H1 (cell line): Measurements from ENCODE around the gene USP49. TPM values are rescaled to one million over a fixed set of nuclear protein-coding genes. Genes with fewer than 3 reads are reported as not detected.

Experiments
- CTCF ChIA-PET: fragments of 300-600 bp; sonication (Branson Sonifier 250); formaldehyde crosslinking; loops from one replicate; lab custom pipeline; 2021; ENCODE audit not compliant: partially characterized antibody; lab: Charles Lee
- POLR2A ChIA-PET: fragments of 300-600 bp; sonication (Branson Sonifier 250); formaldehyde crosslinking; loops from one replicate; lab custom pipeline; 2021; ENCODE audit warnings: inconsistent platforms; ENCODE audit not compliant: partially characterized antibody; lab: Charles Lee
- DNase-seq, 2 experiments: peaks; one replicate each; pipeline versions ENCODE4 v3.0.0 to v3.0.0-alpha.2; 2010 to 2022; ENCODE audit warnings: low spot score in 2 of 2, low read depth in 1 of 2, mixed read lengths in 1 of 2
- FAIRE-seq: peaks from 2 replicates; lab custom pipeline; 2011; peaks lifted over from hg19 to GRCh38; lab: Jason Lieb, UNC
- H2AFZ ChIP-seq: 2 replicates; pipeline ENCODE4 v1.8.1; 2012; ENCODE audit warnings: low read length, inconsistent platforms
- H2AK5ac ChIP-seq: 2 replicates; pipeline ENCODE4 v1.6.1; 2013; ENCODE audit warnings: low read depth, low read length
- H2BK120ac ChIP-seq: replicated peaks from 2 replicates; pipeline ENCODE3; 2013; ENCODE audit warnings: low read depth, low read length, inconsistent platforms
- H2BK12ac ChIP-seq: 2 replicates; pipeline ENCODE4 v1.6.1; 2013; ENCODE audit warnings: low read depth, low read length
- H2BK15ac ChIP-seq: 2 replicates; pipeline ENCODE4 v1.6.1; 2013; ENCODE audit warnings: low read length
- H2BK20ac ChIP-seq: 2 replicates; pipeline ENCODE4 v1.6.1; 2013; ENCODE audit warnings: low read length
- H2BK5ac ChIP-seq: 2 replicates; pipeline ENCODE4 v1.6.1; 2013; ENCODE audit warnings: low read depth, low read length
- H3K14ac ChIP-seq: 2 replicates; pipeline ENCODE4 v1.6.1; 2013; ENCODE audit warnings: inconsistent platforms; ENCODE audit not compliant: insufficient read length
- H3K18ac ChIP-seq: 2 replicates; pipeline ENCODE4 v1.6.1; 2013; ENCODE audit warnings: low read length; ENCODE audit errors: extremely low read depth
- H3K23ac ChIP-seq: 2 replicates; pipeline ENCODE4 v1.6.1; 2013; ENCODE audit warnings: inconsistent platforms; ENCODE audit not compliant: insufficient read length
- H3K23me2 ChIP-seq: 2 replicates; pipeline ENCODE4 v1.6.1; 2013; ENCODE audit warnings: low read depth, low read length
- H3K27ac ChIP-seq: 2 replicates; pipeline ENCODE4 v1.6.1; 2011; ENCODE audit warnings: low read depth, low read length, inconsistent platforms
- H3K27me3 ChIP-seq, 4 experiments: replicated peaks in 1 of 4; 1 replicate in 1 of 4; 2 replicates in 3 of 4; pipeline versions ENCODE4 v1.6.1 to v1.8.1; 2011 to 2013; ENCODE audit warnings: low read length in 3 of 4, mild to moderate bottlenecking in 3 of 4, inconsistent platforms in 2 of 4, mixed read lengths in 2 of 4, moderate library complexity in 1 of 4; ENCODE audit not compliant: control insufficient read depth in 3 of 4, insufficient read depth in 3 of 4; ENCODE audit errors: extremely low read depth in 1 of 4
- H3K36me3 ChIP-seq, 4 experiments: 2 replicates each; pipeline versions ENCODE4 v1.6.1 to v1.8.1; 2011 to 2013; ENCODE audit warnings: mild to moderate bottlenecking in 4 of 4, low read length in 3 of 4, moderate library complexity in 2 of 4, control low read depth in 1 of 4, inconsistent platforms in 1 of 4; ENCODE audit not compliant: insufficient read depth in 4 of 4, control insufficient read depth in 2 of 4
- H3K4ac ChIP-seq: replicated peaks from 2 replicates; pipeline ENCODE3; 2013; ENCODE audit warnings: low read length, low read depth, mixed read lengths, inconsistent platforms; ENCODE audit not compliant: insufficient read length
- H3K4me1 ChIP-seq, 4 experiments: replicated peaks in 1 of 4; 1 replicate in 1 of 4; 2 replicates in 3 of 4; pipeline versions ENCODE4 v1.6.1 to v1.8.1; 2011 to 2013; ENCODE audit warnings: low read length in 3 of 4, inconsistent platforms in 2 of 4, mixed read lengths in 1 of 4; ENCODE audit not compliant: insufficient read depth in 4 of 4, control insufficient read depth in 3 of 4
- H3K4me2 ChIP-seq, 2 experiments: 2 replicates each; pipeline versions ENCODE4 v1.6.1 to v1.8.1; 2011 to 2013; ENCODE audit warnings: low read depth in 2 of 2, low read length in 2 of 2, control low read depth in 1 of 2, inconsistent platforms in 1 of 2, mild to moderate bottlenecking in 1 of 2; ENCODE audit not compliant: insufficient read depth in 1 of 2
- H3K4me3 ChIP-seq, 4 experiments: fragments of 200-600, 300-600 bp in 1 of 4; sonication (generic), shearing (Covaris generic), sonication (Bioruptor Twin) in 1 of 4; 2 replicates each; pipeline versions ENCODE4 v1.5.1 to v1.8.1; 2011 to 2016; ENCODE audit warnings: low read length in 4 of 4, low read depth in 3 of 4, control low read depth in 2 of 4, inconsistent platforms in 2 of 4, mild to moderate bottlenecking in 2 of 4, mixed read lengths in 1 of 4, moderate library complexity in 1 of 4; ENCODE audit not compliant: insufficient read depth in 2 of 4; ENCODE audit errors: extremely low read depth in 1 of 4
- H3K56ac ChIP-seq: replicated peaks from 2 replicates; pipeline ENCODE3; 2013; ENCODE audit warnings: low read depth, mild to moderate bottlenecking, mixed read lengths, low read length, inconsistent platforms; ENCODE audit not compliant: insufficient read length
- H3K79me1 ChIP-seq: 2 replicates; pipeline ENCODE4 v1.6.1; 2013; ENCODE audit warnings: low read depth, low read length, control low read depth
- H3K79me2 ChIP-seq, 2 experiments: 2 replicates each; pipeline versions ENCODE4 v1.6.1 to v1.8.1; 2012 to 2013; ENCODE audit warnings: low read length in 2 of 2, mild to moderate bottlenecking in 2 of 2, inconsistent platforms in 1 of 2; ENCODE audit not compliant: insufficient read depth in 2 of 2, control insufficient read depth in 1 of 2
- H3K9ac ChIP-seq, 4 experiments: replicated peaks in 1 of 4; 1 replicate in 1 of 4; 2 replicates in 3 of 4; pipeline versions ENCODE4 v1.6.1 to v1.8.1; 2011 to 2013; ENCODE audit warnings: low read depth in 3 of 4, low read length in 3 of 4, control low read depth in 2 of 4, mild to moderate bottlenecking in 2 of 4, moderate library complexity in 2 of 4, inconsistent platforms in 1 of 4; ENCODE audit errors: extremely low read depth in 1 of 4
- H3K9me3 ChIP-seq, 2 experiments: 2 replicates each; pipeline versions ENCODE4 v1.6.1 to v1.8.1; 2012 to 2013; ENCODE audit warnings: mild to moderate bottlenecking in 2 of 2, moderate library complexity in 2 of 2, control low read depth in 1 of 2, inconsistent platforms in 1 of 2, low read depth in 1 of 2, low read length in 1 of 2, mixed read lengths in 1 of 2; ENCODE audit not compliant: insufficient read depth in 2 of 2
- H4K20me1 ChIP-seq, 2 experiments: replicated peaks in 1 of 2; 2 replicates each; pipeline versions ENCODE3 to v1.8.1; 2011 to 2013; ENCODE audit warnings: inconsistent platforms in 2 of 2, low read length in 2 of 2, mild to moderate bottlenecking in 1 of 2; ENCODE audit not compliant: insufficient read depth in 2 of 2, control insufficient read depth in 1 of 2
- H4K5ac ChIP-seq: 2 replicates; pipeline ENCODE4 v1.6.1; 2013; ENCODE audit warnings: low read length, low read depth, mixed read lengths, inconsistent platforms; ENCODE audit not compliant: insufficient read length
- H4K8ac ChIP-seq: 2 replicates; pipeline ENCODE4 v1.8.0; 2013; ENCODE audit warnings: mild to moderate bottlenecking, moderate library complexity, low read length, inconsistent platforms; ENCODE audit not compliant: insufficient read depth; ENCODE audit errors: extremely low read depth
- H4K91ac ChIP-seq: replicated peaks from 2 replicates; pipeline ENCODE3; 2013; ENCODE audit warnings: low read length, mixed read lengths, inconsistent platforms; ENCODE audit not compliant: insufficient read length
- CBX8 ChIP-seq: fragments of 300-800, 300-1000 bp; sonication (generic); IDR thresholded peaks from 2 replicates; pipeline ENCODE4 v1.7.1; 2016; ENCODE audit warnings: low read depth, low read length, borderline replicate concordance
- E2F6 ChIP-seq: IDR thresholded peaks from 2 replicates; pipeline ENCODE4 v1.6.1; 2012; ENCODE audit warnings: inconsistent platforms
- EP300 ChIP-seq, 2 experiments: IDR thresholded peaks; 1 replicate in 1 of 2; 2 replicates in 1 of 2; pipeline ENCODE4 v1.6.1; 2011 to 2012; ENCODE audit warnings: low read depth in 2 of 2, low read length in 2 of 2, mild to moderate bottlenecking in 2 of 2, borderline replicate concordance in 1 of 2, inconsistent platforms in 1 of 2, moderate library complexity in 1 of 2
- FOSL1 ChIP-seq: IDR thresholded peaks from 2 replicates; pipeline ENCODE4 v1.6.1; 2011; ENCODE audit warnings: mild to moderate bottlenecking, low read depth, low read length, moderate library complexity; ENCODE audit not compliant: insufficient read depth
- HDAC2 ChIP-seq, 2 experiments: fragments of 300-600 bp in 1 of 2; sonication (generic) in 1 of 2; IDR thresholded peaks; 2 replicates each; pipeline ENCODE4 v1.6.1; 2011 to 2012; ENCODE audit warnings: low read depth in 2 of 2, low read length in 2 of 2, mild to moderate bottlenecking in 2 of 2, moderate library complexity in 2 of 2, borderline replicate concordance in 1 of 2, inconsistent platforms in 1 of 2
- NRF1 ChIP-seq: IDR thresholded peaks from 2 replicates; pipeline ENCODE4 v1.6.1; 2011; ENCODE audit warnings: mild to moderate bottlenecking, low read depth, low read length, improper control_type of control experiment
- POLR2AphosphoS5 ChIP-seq: IDR thresholded peaks from 2 replicates; pipeline ENCODE4 v1.6.1; 2011; ENCODE audit warnings: low read depth, low read length
- SIX5 ChIP-seq: IDR thresholded peaks from 2 replicates; pipeline ENCODE4 v1.6.1; 2011; ENCODE audit warnings: mild to moderate bottlenecking, low read depth, low read length
- SP1 ChIP-seq: IDR thresholded peaks from 2 replicates; pipeline ENCODE4 v1.6.1; 2011; ENCODE audit warnings: low read depth, low read length
- SP2 ChIP-seq: IDR thresholded peaks from 2 replicates; pipeline ENCODE4 v1.6.1; 2012; ENCODE audit warnings: mild to moderate bottlenecking, low read length, inconsistent platforms
- SP4 ChIP-seq: IDR thresholded peaks from 2 replicates; pipeline ENCODE4 v1.6.1; 2012; ENCODE audit warnings: low read length, inconsistent platforms
- SRF ChIP-seq: IDR thresholded peaks from 2 replicates; pipeline ENCODE4 v1.6.1; 2011; ENCODE audit warnings: mild to moderate bottlenecking, low read depth, low read length, moderate library complexity
- TAF1 ChIP-seq: IDR thresholded peaks from 2 replicates; pipeline ENCODE4 v1.6.1; 2011; ENCODE audit warnings: mild to moderate bottlenecking, low read depth, low read length
- TBP ChIP-seq: IDR thresholded peaks from 2 replicates; pipeline ENCODE4 v1.6.1; 2011; ENCODE audit warnings: low read depth, low read length, improper control_type of control experiment
- WGBS, 2 experiments: shearing (Covaris generic) in 1 of 2; methylation state at CpG; one replicate each; pipeline versions ENCODE4 v1.1.6 to v1.1.7; 2013 to 2015; ENCODE audit warnings: low lambda C conversion rate in 2 of 2, mixed read lengths in 2 of 2, inconsistent platforms in 1 of 2, low coverage in 1 of 2, missing lambda C conversion rate in 1 of 2; ENCODE audit not compliant: insufficient replicate concordance in 2 of 2, insufficient coverage in 1 of 2, insufficient read length in 1 of 2; ENCODE audit errors: extremely low coverage in 1 of 2, missing lambda C conversion rate in 1 of 2; 5-methylcytosine and 5-hydroxymethylcytosine counted together
- polyA plus RNA-seq, 7 experiments: library from polyadenylated mRNA; depleted of rRNA in 3 of 7; stranded (reverse) in 5 of 7; unstranded in 2 of 7; fragments of >200 nt in 5 of 7; fragments of 200-250 nt in 2 of 7; gene quantifications; 1 replicate in 5 of 7; 2 replicates in 1 of 7; 4 replicates in 1 of 7; pipeline versions ENCODE4 v1.2.1 to v1.2.3, GENCODE V29; 2011 to 2013; ENCODE audit warnings: missing spikeins in 2 of 7, mixed read lengths in 2 of 7
- total RNA-seq: library from RNA; stranded (reverse); fragmentation: NEBNext Ultra II Directional; extraction: Animal tissue kit (Norgen Biotek cat#: 25700); gene quantifications from 2 replicates; pipeline ENCODE4 v1.2.1, GENCODE V29; 2021

Gene USP49
- total and polyA plus RNA-seq, 2 of the 8 experiments (the other 6 are each of a cell fraction or from before 2014, with no cell fraction given), result 6.9 to 24.4 TPM

- WGBS, 2 experiments, result 86% methylated on average over 4 of the region's 4 CpGs; no CpG with 5 or more reads in 1 of the 2 experiments
- H3K4ac ChIP-seq, result no peak overlapping the region
- ChIA-PET POLR2A (interaction anchor here (0.9 to 2.5 kb wide), 4 partner anchors 14 to 267 kb away, joined by 3 to 6 read pairs (median 4); no protein-coding TSS in a partner anchor), CTCF (interaction anchor here (1.2 to 2.0 kb wide), 3 partner anchors 10 to 253 kb away, joined by 4 to 7 read pairs (median 6); no protein-coding TSS in a partner anchor)
- H3K27ac ChIP-seq, result no peak overlapping the region
- H3K79me2 ChIP-seq, result peaks cover 0 to 12% of the 10 kb centered on the region in 2 experiments; a peak in 3 of 4 replicates
- no peak overlapping the region for H2AFZ ChIP-seq
- H3K18ac ChIP-seq, result no peak overlapping the region
- no peak overlapping the region for H2BK20ac ChIP-seq
- H4K8ac ChIP-seq, result no peak overlapping the region
- H3K4me3 ChIP-seq, result no peak overlapping the region
- H2BK5ac ChIP-seq, result no peak overlapping the region
- H3K36me3 ChIP-seq, result peaks cover 14 to 57% (median 28%) of the 10 kb centered on the region in 4 experiments; a peak in 7 of 8 replicates
- H3K4me1 ChIP-seq, result no peaks in the 10 kb centered on the region; a peak in 1 of 7 replicates
- no peak overlapping the region for H2AK5ac ChIP-seq
- no peak for FAIRE-seq
- no peak overlapping the region for H4K5ac ChIP-seq
- no peak overlapping the region for H4K91ac ChIP-seq
- H3K27me3 ChIP-seq, result no peaks in the 10 kb centered on the region
- H3K9ac ChIP-seq, result no peak overlapping the region
- no peak overlapping the region for H3K23ac ChIP-seq
- H3K9me3 ChIP-seq, result no peaks in the 10 kb centered on the region
- no peak overlapping the region for H2BK15ac ChIP-seq
- no peak overlapping the region for H2BK12ac ChIP-seq
- peaks cover 2% of the 10 kb centered on the region for H3K79me1 ChIP-seq
- peaks cover 0 to 1% of the 10 kb centered on the region in 2 experiments for H4K20me1 ChIP-seq
- DNase-seq, result no peak
- no peak overlapping the region for H3K56ac ChIP-seq
- H3K23me2 ChIP-seq, result peaks cover under 1% of the 10 kb centered on the region
- no peak overlapping the region for H3K14ac ChIP-seq
- no peak overlapping the region for H3K4me2 ChIP-seq
- H2BK120ac ChIP-seq, result no peak overlapping the region
- TF ChIP-seq SP4 (no peak), SP1 (no peak), HDAC2 (IDR thresholded peaks at IDR 0.05; ENCODE audit: borderline replicate concordance in 1 of 2, low read depth in 2 of 2, low read length in 2 of 2) (no peak), SIX5 (no peak), TAF1 (no peak), NRF1 (no peak), FOSL1 (no peak), SP2 (no peak), TBP (no peak), EP300 (IDR thresholded peaks at IDR 0.05; ENCODE audit: borderline replicate concordance in 1 of 2, low read depth in 2 of 2, low read length in 2 of 2) (no peak), CBX8 (no peak), SRF (no peak), POLR2AphosphoS5 (no peak), E2F6 (no peak)
Measured at GRCh38 chr6:41791984-41792383, 103.2 kb downstream of the USP49 start.
